GM18499 (cell line): ENCODE results near the gene MAGED1.

ENCODE experiments used
- ATAC-seq: cut with Tn5 transposase; IDR thresholded peaks from one replicate; pipeline ENCODE4 v1.9.1; 2021; ENCODE audit warnings: moderate number of reproducible peaks; ENCODE audit not compliant: insufficient read depth, unreplicated experiment

MAGED1 gene, protein sequence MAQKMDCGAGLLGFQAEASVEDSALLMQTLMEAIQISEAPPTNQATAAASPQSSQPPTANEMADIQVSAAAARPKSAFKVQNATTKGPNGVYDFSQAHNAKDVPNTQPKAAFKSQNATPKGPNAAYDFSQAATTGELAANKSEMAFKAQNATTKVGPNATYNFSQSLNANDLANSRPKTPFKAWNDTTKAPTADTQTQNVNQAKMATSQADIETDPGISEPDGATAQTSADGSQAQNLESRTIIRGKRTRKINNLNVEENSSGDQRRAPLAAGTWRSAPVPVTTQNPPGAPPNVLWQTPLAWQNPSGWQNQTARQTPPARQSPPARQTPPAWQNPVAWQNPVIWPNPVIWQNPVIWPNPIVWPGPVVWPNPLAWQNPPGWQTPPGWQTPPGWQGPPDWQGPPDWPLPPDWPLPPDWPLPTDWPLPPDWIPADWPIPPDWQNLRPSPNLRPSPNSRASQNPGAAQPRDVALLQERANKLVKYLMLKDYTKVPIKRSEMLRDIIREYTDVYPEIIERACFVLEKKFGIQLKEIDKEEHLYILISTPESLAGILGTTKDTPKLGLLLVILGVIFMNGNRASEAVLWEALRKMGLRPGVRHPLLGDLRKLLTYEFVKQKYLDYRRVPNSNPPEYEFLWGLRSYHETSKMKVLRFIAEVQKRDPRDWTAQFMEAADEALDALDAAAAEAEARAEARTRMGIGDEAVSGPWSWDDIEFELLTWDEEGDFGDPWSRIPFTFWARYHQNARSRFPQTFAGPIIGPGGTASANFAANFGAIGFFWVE

GRCh38 chrX:51892921-51893745 is at the start of gene MAGED1:
TSS of gene MAGED1 (plus strand) at chrX:51893623. CDS start at chrX:51894305, 682 bp downstream.
- ATAC-seq, result peak; percentile 44

DNA sequence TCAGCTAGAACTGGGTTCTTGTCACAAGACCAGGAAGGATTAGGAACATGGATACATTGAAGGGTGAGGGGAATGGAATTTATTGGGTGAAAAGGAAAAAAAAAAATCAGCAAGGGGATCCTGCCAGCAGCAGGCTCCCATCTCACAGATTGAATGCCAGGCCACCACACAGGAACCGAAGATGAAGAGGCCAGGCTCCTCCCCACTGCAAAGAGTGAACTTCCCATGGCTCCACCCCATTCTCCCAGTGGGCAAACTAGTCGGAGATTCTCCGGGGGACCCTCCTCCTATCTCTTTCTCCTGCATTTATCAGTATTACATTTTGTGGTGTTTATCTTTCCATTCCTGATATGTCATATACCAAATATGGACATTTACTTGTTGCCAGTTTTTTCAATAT is 46.0 kb upstream of the MAGED1 start:
- no peak for ATAC-seq

GRCh38 chrX:51851507-51852085 is 41.8 kb upstream of the MAGED1 start:
- ATAC-seq, result no peak

DNA sequence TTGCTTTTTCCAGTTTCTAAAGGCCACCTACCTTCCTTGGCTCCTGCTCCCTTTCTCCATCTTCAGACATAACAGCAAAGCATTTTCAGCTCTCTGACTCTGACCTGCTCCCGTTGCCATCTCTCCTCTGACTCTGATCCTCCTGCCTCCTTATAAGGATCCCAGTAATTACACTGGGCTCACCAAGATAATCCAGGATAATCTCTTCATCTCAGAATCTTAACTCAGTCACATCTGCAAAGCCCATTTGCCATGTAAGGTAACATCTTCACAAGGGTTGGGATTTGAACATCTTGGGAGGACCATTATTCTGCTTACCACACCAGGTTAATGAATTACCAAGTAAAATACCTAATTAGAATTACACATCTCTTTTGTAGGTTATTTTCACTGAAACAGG is 41.3 kb upstream of the MAGED1 start:
- no peak for ATAC-seq

DNA sequence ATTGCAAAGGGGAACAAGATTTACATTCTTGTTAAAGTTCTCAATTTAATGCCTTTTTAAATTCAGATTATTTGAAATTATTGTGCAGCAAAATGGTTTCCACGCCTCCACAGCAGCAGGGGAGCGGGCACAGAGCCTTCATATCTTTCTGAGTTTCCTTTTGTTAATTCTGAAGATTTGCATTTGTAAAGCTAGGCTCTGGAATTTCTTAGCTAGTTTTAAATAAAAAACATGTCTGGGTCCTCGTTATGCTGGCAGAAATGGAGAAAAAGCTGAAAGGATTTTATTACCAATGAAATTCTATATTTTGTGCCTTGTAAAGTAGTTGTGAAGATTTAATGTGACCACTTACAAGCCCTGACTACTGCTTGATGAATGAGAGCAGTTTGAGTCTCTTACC is 40.8 kb upstream of the MAGED1 start:
- ATAC-seq, result no peak

DNA sequence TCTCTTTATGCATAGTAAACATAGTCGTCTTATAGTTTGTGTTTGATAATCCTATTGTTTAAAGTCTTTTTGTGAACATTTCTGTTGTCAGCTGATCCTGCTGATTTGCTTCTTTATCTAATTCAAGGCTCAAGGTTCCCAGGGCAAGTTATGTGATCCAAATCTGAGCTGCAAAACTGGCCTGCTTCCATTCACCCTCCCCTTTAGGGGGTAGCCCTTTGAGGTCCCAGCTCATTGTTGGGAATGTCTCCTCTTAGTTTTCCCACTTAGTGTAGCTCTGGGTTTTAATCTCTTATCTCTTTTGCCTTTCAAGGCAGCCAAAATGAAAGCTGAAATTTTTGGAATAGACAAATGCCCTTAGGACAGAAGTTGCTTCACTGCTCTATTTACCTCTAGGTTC is 40.2 kb upstream of the MAGED1 start:
- no peak for ATAC-seq

- ATAC-seq, result no peak
Measured at GRCh38 chrX:51855698-51856097, 37.7 kb upstream of the MAGED1 start.

- no peak for ATAC-seq
Measured at GRCh38 chrX:51857159-51857733, 36.2 kb upstream of the MAGED1 start.

GRCh38 chrX:51860679-51861078 is 32.7 kb upstream of the MAGED1 start:
- no peak for ATAC-seq

- peak; percentile 74 for ATAC-seq
Measured at GRCh38 chrX:51862920-51863319, 30.5 kb upstream of the MAGED1 start.

DNA sequence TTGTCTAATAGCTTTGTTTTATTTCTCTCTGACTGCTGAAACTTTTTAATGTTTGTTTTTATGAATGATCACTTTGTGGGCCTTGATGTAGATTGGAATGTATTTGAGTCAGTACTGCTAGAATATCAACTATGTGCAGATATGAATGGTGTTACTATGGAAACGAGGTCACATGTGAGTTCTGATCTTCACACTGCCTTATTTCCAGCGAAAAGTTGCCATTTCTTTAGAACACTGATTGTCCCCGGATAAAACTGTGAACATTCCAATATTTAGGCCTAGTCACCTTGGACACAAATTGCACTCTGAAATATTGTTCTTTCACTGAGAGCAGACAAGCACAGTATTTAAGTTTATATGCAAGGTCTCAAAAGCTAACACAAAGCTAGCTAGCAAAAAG is 27.2 kb upstream of the MAGED1 start:
- no peak for ATAC-seq

DNA sequence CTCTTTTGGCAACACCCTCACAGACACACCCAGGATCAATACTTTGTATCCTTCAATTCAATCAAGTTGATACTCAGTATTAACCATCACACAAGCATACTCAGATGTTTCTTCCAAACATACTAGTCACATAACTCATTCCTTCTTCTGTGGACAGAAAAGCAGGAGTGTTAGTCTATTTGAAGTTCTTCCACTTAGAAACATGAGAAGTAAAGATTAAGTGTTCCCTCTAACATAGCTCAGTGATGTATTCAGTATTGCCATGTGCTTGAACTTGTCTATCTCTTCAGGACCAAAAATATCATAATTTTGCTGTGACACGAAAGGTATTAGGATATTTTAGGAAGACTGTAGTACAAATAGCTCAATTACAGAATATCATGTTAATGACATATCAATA is 25.8 kb upstream of the MAGED1 start:
- no peak for ATAC-seq

GRCh38 chrX:51870354-51870753 is 23.1 kb upstream of the MAGED1 start:
- no peak for ATAC-seq

DNA sequence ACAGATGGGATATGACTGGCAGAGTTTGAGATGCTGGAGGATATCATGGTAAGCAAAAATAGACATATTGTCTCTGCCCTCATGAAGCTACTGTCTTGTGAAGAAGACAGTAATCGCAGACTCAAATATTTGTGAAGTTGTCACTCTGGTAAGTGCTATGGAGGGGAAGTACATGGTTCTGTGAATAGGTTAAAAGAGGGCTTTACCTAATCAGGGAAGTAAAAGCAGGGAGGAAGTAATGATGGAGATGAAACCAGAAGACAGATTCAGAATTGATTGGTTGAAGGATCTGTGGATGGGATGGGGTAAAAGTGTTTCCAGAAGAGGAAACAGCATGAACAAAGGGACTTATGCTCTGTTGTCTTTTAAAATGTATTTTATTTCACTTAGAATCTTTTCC is 19.3 kb upstream of the MAGED1 start:
- no peak for ATAC-seq

GRCh38 chrX:51876441-51876840 is 17.0 kb upstream of the MAGED1 start:
- ATAC-seq, result no peak

GRCh38 chrX:51878056-51878455 is 15.4 kb upstream of the MAGED1 start:
- no peak for ATAC-seq

GRCh38 chrX:51889851-51890250 is 3.6 kb upstream of the MAGED1 start:
- ATAC-seq, result no peak

- no peak for ATAC-seq
Measured at GRCh38 chrX:51891245-51891644, 2.2 kb upstream of the MAGED1 start.

DNA sequence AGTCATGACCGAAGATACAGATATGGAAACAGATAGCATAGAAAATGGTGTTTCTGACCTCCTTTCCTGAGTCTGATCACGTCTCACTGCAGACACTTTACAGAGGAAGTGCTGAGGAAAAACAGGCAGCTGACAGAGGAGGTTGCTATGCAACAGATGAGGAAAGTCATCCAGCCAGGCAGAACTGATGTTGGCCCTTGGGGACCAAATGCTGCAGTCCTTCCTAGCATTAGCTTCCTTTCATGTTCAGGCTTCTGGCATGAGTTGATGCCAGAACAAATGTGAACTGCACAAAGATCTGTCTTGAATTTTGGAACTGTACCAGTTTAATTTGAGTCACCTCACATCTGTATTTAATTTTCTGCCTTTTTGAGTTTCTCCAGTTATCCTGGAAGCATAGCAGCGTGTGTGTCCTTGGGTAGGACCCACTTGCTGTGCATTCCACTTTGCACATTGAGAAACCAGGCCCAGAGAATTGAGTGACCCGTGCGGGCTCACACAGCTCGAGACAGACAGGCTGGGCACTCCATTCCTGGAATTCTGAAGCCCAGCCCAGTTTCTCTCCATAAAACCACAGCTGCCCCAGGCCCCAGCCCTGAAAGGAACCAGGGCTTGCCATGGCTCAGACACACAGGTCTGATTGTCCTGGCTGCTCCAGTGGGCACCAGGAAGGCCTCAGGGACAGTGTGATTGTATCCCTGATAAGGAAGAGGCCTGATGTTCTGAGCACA is 1.4 kb upstream of the MAGED1 start:
- no peak for ATAC-seq
